Natural killer cell (primary cell): Measurements from ENCODE around the gene DMRTA2. TPM values are rescaled to one million over a fixed set of nuclear protein-coding genes. Genes with fewer than 3 reads are reported as not detected.

Experiments used
- ATAC-seq, 3 donors: fragments of 150-1000 bp in 2 of 3; fragments of 200-7000 bp in 1 of 3; cut with Tn5 transposase; 1 replicate in 1 of 3; 2 replicates in 2 of 3; pipeline ENCODE4 v1.10.0; 2021; ENCODE audit warnings: mild to moderate bottlenecking in 2 of 3, moderate library complexity in 2 of 3
- DNase-seq, 2 donors: peaks; one replicate each; pipeline versions ENCODE4 v3.0.0 to v3.0.0-alpha.2; 2013 to 2021; ENCODE audit warnings: mixed read lengths in 1 of 2
- H3K27ac ChIP-seq: one replicate; pipeline ENCODE4 v1.5.1; 2013; ENCODE audit warnings: mild to moderate bottlenecking, low read length
- H3K27me3 ChIP-seq: one replicate; pipeline ENCODE4 v1.6.1; 2013; ENCODE audit warnings: low read length; ENCODE audit not compliant: control insufficient read depth, insufficient read depth
- H3K36me3 ChIP-seq: one replicate; pipeline ENCODE4 v1.6.1; 2013; ENCODE audit warnings: low read length; ENCODE audit not compliant: control insufficient read depth, insufficient read depth
- H3K4me1 ChIP-seq: one replicate; pipeline ENCODE4 v1.6.1; 2013; ENCODE audit warnings: low read length; ENCODE audit not compliant: control insufficient read depth, insufficient read depth
- H3K4me3 ChIP-seq: one replicate; pipeline ENCODE4 v1.5.1; 2013; ENCODE audit warnings: low read length
- H3K9me3 ChIP-seq: one replicate; pipeline ENCODE4 v1.6.1; 2013; ENCODE audit warnings: low read length; ENCODE audit not compliant: control insufficient read depth, insufficient read depth
- H3K27ac Mint-ChIP-seq, 2 donors: one replicate each; pipeline ENCODE4 v1.8.0; 2022; ENCODE audit warnings: mild to moderate bottlenecking in 2 of 2, mixed read lengths in 2 of 2, moderate library complexity in 1 of 2
- H3K27me3 Mint-ChIP-seq, 2 donors: one replicate each; pipeline ENCODE4 v1.8.0; 2022; ENCODE audit warnings: low read depth in 2 of 2, mixed read lengths in 2 of 2
- H3K36me3 Mint-ChIP-seq: one replicate; pipeline ENCODE4 v1.8.0; 2022; ENCODE audit warnings: mixed read lengths
- H3K4me1 Mint-ChIP-seq, 2 donors: one replicate each; pipeline ENCODE4 v1.8.0; 2022; ENCODE audit warnings: mixed read lengths in 2 of 2
- H3K4me3 Mint-ChIP-seq: one replicate; pipeline ENCODE4 v1.8.0; 2022; ENCODE audit warnings: mild to moderate bottlenecking, moderate library complexity, mixed read lengths
- H3K9me3 Mint-ChIP-seq, 2 donors: one replicate each; pipeline ENCODE4 v1.8.0; 2022; ENCODE audit warnings: mixed read lengths in 2 of 2
- CTCF ChIP-seq: fragments of 200-600 bp; IDR thresholded peaks from one replicate; pipeline ENCODE4 v1.8.0; 2022; ENCODE audit warnings: antibody characterized with exemption
- WGBS: methylation state at CpG from one replicate; pipeline ENCODE4 v1.1.7; 2013; ENCODE audit warnings: missing lambda C conversion rate; ENCODE audit not compliant: insufficient coverage; 5-methylcytosine and 5-hydroxymethylcytosine counted together
- intact Hi-C: fragments of 100-400 bp; cut with micrococcal nuclease; formaldehyde crosslinking; loops from one replicate; pipeline ENCODE4 v1.14.2; 2022
- total RNA-seq, 4 donors: library from RNA; stranded (reverse); fragments of 120-200 nt in 1 of 4; gene quantifications; one replicate each; pipeline versions ENCODE4 v1.2.3 to v1.2.4, GENCODE V29; 2013 to 2022

The DMRTA2 gene
- total RNA-seq, 3 donors from 2014 or later (not counting 1 experiment from before 2014, with no cell fraction given), result not detected

- intact Hi-C loops, result no loop called here
These were observed 4.0 kb upstream of the DMRTA2 start for GRCh38 chr1:50427086-50427817.

GRCh38 chr1:50426702-50427085 lies 3.5 kb upstream of the DMRTA2 start:
- Histone ChIP-seq H3K4me1 (peaks cover 51% of the 10 kb centered on the region), H3K27me3 (peaks cover 82% of the 10 kb centered on the region), H3K4me3 (no peak overlapping the region), H3K27ac (no peak overlapping the region), H3K9me3 (no peaks in the 10 kb centered on the region), H3K36me3 (no peaks in the 10 kb centered on the region)
- 6% methylated on average over 26 of the region's 28 CpGs for WGBS
- no peak for ATAC-seq
- H3K9me3 Mint-ChIP-seq, result no peaks in the 10 kb centered on the region
- no peak for DNase-seq
- no peak overlapping the region for H3K27ac Mint-ChIP-seq
- peaks cover 83 to 92% of the 10 kb centered on the region in 2 donors for H3K27me3 Mint-ChIP-seq
- intact Hi-C loops, result no loop called here
- H3K36me3 Mint-ChIP-seq, result peaks cover 14% of the 10 kb centered on the region
- TF ChIP-seq CTCF, result no peak
- H3K4me3 Mint-ChIP-seq, result no peak overlapping the region
- H3K4me1 Mint-ChIP-seq, result peaks cover 39 to 52% of the 10 kb centered on the region in 2 donors

More at GRCh38 chr1:50427086-50427817, 4.0 kb upstream of the DMRTA2 start:
- Mint-ChIP-seq H3K4me3 (no peak overlapping the region), H3K4me1 (peaks cover 33 to 46% of the 10 kb centered on the region in 2 donors), H3K27me3 (peaks cover 82 to 91% of the 10 kb centered on the region in 2 donors), H3K9me3 (no peaks in the 10 kb centered on the region), H3K27ac (no peak overlapping the region), H3K36me3 (peaks cover 9% of the 10 kb centered on the region)
- H3K27me3 ChIP-seq, result peaks cover 82% of the 10 kb centered on the region
- ATAC-seq, result no peak
- no peak overlapping the region for H3K27ac ChIP-seq
- H3K36me3 ChIP-seq, result no peaks in the 10 kb centered on the region
- DNase-seq, result no peak
- WGBS, result 6% methylated on average over 42 of the region's 44 CpGs
- no peak overlapping the region for H3K4me3 ChIP-seq
- no peak for TF ChIP-seq CTCF
- H3K4me1 ChIP-seq, result peaks cover 51% of the 10 kb centered on the region
- no peaks in the 10 kb centered on the region for H3K9me3 ChIP-seq

DNA sequence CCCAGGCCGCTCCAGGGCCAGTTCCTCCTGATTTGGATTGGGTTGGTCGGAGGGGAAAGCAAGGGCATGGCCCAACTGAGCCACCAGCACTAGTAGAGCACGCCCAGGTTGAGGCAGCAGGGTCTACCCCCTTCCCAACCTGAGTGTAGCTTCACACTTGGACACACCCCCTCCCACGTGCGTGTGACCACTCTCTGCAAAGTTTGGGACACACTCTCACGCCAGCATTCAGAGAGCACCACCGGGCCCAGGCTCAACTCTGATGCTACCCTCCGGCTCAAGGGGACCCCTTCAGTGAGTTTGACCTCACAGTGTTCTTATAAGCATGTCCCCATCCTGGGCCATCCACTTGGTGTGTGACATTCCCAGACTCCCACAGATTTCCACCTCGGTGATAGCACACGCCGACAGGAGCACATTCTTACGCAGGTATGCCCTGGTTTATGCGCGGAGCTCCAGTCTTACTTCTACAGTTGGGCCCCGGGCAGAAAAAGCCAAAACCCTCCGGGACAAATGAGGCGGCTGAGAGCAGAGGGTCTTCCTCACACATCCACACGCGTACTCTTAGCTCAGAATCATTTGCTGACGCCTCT lies 3.0 kb upstream of the DMRTA2 start:
- H3K27me3 Mint-ChIP-seq, result peaks cover 82 to 92% of the 10 kb centered on the region in 2 donors
- intact Hi-C loops, result no loop called here
- H3K4me3 Mint-ChIP-seq, result no peak overlapping the region
- TF ChIP-seq CTCF, result no peak
- no peaks in the 10 kb centered on the region for H3K9me3 ChIP-seq
- WGBS, result 17% methylated on average over 20 of the region's 20 CpGs
- H3K27me3 ChIP-seq, result peaks cover 80% of the 10 kb centered on the region
- no peak overlapping the region for H3K27ac Mint-ChIP-seq
- ATAC-seq (no peak), DNase-seq (no peak)
- peaks cover 16% of the 10 kb centered on the region for H3K36me3 Mint-ChIP-seq
- H3K36me3 ChIP-seq, result no peaks in the 10 kb centered on the region
- H3K4me1 Mint-ChIP-seq, result peaks cover 40 to 54% of the 10 kb centered on the region in 2 donors
- H3K27ac ChIP-seq, result no peak overlapping the region
- H3K4me1 ChIP-seq, result peaks cover 51% of the 10 kb centered on the region
- H3K4me3 ChIP-seq, result no peak overlapping the region
- no peaks in the 10 kb centered on the region for H3K9me3 Mint-ChIP-seq
